ELF-1 (cell line): ENCODE measurements around the gene FBH1.
"Not testable (repeated sequence)": the region's sequence is repeated elsewhere in the genome, so short reads cannot be mapped to it uniquely, and the experiment has no call there.

Experiments used
- DNase-seq: peaks from one replicate; pipeline ENCODE4 v3.0.0-alpha.2; 2016; ENCODE audit warnings: low read depth, low spot score

The FBH1 gene

DNA sequence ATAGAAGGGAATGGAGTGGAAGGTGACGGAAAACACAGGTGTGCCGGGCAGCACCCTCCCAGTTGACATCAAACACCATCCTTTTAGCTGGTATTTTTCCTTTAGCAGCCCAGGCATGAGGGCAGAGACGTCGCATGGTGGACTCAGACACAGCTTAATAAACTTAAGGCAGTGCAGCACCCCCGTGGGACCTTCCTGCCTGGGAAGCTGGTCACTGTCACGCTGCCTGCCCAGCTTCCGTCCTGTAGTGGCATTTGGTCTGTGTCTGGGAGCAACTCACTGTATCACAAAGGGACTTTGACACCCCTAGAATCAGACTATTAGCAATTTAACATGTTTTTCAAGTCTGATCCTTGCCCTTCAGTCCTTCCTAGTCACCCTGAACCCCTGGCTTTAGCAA lies 51.5 kb downstream of the FBH1 start:
- DNase-seq: no peak

DNA sequence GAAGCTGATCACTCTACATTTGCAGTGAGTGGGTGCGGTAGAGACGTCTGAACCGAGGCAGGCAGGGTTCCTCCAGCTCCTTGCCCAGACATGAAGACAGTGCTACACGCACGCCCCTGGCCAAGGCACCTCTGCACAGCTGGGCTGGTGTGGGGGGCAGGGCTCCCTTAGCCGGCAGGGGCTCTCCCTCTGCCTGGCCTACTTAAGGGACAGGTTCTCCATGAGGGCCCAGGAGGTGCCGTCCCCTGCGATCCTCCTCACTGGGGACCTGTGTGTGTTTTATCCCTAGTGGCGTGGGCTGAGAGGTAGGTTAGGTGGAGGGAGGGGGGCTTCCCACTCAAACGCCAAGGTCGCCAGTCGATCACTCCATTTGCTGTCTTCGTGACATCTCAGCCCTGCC lies 52.0 kb downstream of the FBH1 start:
- no peak for DNase-seq

DNA sequence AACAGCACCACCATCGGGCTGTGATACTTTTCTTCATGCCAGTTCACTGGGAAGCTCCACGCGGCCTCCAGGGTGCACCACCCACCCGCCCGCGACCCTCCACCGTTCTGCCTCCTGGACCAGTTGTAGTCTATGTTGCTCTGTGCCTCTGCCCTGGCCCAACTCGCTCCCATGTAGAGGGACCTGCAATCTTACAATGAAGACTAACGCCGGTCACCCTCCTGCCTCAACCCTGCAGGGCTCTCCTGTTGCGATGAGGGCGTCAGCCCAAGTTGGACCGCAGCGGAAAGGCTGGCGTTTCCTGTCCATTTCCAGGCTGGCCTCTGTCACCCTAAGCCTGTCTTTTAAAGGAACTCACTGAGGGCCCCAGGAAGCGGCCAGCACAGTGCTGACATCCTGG lies 52.4 kb downstream of the FBH1 start:
- DNase-seq: no peak

DNA sequence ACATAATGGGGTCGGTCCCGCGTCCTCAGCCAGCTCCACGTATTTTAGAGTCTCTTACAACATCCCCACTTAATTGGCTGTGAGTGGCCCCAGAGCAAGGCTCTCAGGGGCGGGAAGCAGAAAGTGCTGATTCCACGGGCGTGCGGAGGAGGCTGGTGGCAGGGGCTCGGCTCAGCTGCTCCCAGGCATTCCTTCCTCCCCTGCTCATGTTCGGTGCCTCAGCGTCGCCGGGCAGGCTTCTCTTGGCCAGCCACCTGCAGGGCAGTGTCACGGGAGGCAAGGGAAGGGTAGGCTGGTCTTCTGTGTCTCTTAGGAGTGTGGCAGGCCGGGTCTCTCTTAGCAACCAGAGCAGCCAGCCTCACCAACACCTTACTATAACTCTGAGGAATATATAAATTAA lies 53.5 kb downstream of the FBH1 start:
- DNase-seq: peak; percentile 52

- no peak for DNase-seq
Measured at GRCh38 chr10:5944389-5945189, 54.5 kb downstream of the FBH1 start.

GRCh38 chr10:5945190-5945509 lies 55.1 kb downstream of the FBH1 start:
- no peak for DNase-seq

- DNase-seq: peak; percentile 45
Measured at GRCh38 chr10:5945561-5946418, 55.7 kb downstream of the FBH1 start.

- DNase-seq: not testable (repeated sequence)
Measured at GRCh38 chr10:5946419-5946775, 56.4 kb downstream of the FBH1 start.

- no peak for DNase-seq
Measured at GRCh38 chr10:5946786-5947185, 56.7 kb downstream of the FBH1 start.

- DNase-seq: no peak
Measured at GRCh38 chr10:5947471-5948207, 57.6 kb downstream of the FBH1 start.

DNA sequence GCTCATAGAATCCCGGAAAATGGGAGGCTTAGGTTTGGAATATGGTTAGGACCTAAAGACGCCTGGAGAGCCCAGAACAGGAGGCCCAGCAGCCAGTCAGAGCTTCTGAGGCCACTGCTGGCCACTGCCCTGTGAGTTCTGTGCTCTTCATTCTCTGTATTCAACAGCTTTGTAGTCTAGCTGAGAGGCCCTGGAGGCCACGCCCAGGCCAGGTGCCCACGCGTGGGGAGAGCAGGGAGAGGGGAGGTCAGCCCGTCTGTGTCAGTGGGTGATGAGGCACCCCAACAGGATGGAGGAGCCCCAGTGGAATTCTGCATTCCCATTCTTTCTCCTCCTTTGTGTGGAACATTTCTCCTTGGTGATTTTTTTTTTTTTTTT lies 58.2 kb downstream of the FBH1 start:
- DNase-seq: no peak

- DNase-seq: peak; percentile 65
Measured at GRCh38 chr10:5949009-5949759, 59.1 kb downstream of the FBH1 start.

DNA sequence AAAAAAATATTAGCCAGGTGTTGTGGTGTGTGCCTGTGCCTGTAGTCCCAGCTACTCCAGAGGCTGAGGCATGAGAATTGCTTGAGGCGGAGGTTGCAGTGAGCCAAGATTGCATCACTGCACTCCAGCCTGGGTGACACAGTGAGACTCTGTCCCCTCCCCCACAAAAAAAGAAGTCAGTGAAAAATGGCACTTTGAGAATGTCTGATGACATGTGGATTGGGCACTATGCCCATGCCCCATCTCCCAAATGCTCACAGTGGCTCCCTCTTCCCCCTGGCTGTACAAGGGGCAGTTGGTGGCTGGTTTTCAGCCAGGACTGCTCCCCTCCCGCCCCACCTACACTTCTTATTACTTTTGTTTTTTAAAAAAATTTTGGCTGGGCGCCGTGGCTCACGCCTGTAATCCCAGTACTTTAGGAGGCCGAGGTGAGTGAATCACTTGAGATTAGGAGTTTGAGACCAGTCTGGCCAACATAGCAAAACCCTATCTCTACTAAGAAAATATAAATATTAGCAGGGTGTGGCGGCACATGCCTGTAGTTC lies 61.2 kb downstream of the FBH1 start:
- DNase-seq: no peak

- no peak for DNase-seq
Measured at GRCh38 chr10:5951721-5952407, 61.8 kb downstream of the FBH1 start.

GRCh38 chr10:5952731-5953385 lies 62.8 kb downstream of the FBH1 start:
- DNase-seq: no peak

GRCh38 chr10:5953676-5954075 lies 63.6 kb downstream of the FBH1 start:
- no peak for DNase-seq

- no peak for DNase-seq
Measured at GRCh38 chr10:5956146-5956936, 66.3 kb downstream of the FBH1 start.

DNA sequence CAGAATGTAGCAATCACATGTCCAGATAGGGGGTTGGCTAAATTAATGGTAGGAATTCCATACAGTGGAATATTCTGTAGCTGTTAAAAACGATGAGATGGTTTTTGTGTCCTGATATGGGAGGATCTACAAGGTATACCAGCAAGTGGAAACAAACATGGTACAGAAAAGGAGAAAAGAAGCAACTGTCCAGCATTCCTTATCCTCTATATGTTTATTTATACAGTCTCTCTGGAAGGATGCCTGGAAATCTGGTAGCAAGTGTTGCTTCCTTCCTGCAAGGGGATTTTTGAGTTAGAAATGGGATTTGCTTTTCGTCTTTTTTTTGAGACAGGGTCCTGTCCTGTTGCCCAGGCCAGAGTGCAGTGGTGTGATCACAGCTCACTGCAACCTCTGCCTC lies 68.0 kb downstream of the FBH1 start:
- DNase-seq: no peak

- DNase-seq: no peak
Measured at GRCh38 chr10:5958675-5959074, 68.6 kb downstream of the FBH1 start.

GRCh38 chr10:5959142-5959541 lies 69.1 kb downstream of the FBH1 start:
- DNase-seq: no peak
